Lower leg skin (tissue), 3 donors: Measurements from ENCODE around the gene TRIM67.

Experiments
- CTCF ChIP-seq, 3 donors: fragments of 450-650 bp; IDR thresholded peaks; one replicate each; pipeline ENCODE4 v1.5.1; 2016; ENCODE audit warnings: antibody characterized with exemption in 3 of 3, mild to moderate bottlenecking in 3 of 3, moderate library complexity in 2 of 3
- POLR2A ChIP-seq, 2 donors: fragments of 450-650 bp; IDR thresholded peaks; one replicate each; pipeline ENCODE4 v1.6.1; 2016 to 2017; ENCODE audit warnings: antibody characterized with exemption in 2 of 2, mild to moderate bottlenecking in 1 of 2, moderate library complexity in 1 of 2

GRCh38 chr1:231234506-231234905, 72.6 kb downstream of the TRIM67 start:
- TF ChIP-seq CTCF (IDR thresholded peaks at IDR 0.05) (no peak), POLR2A (IDR thresholded peaks at IDR 0.05) (no peak)
